GM12875 (cell line): ENCODE measurements around the gene CISH.

Source experiments
- H3K4me3 ChIP-seq: one replicate; pipeline ENCODE4 v1.5.1; 2011; ENCODE audit warnings: low read depth, low read length, control low read depth
- CTCF ChIP-seq: IDR thresholded peaks from 2 replicates; pipeline ENCODE4 v1.5.1; 2011; ENCODE audit warnings: low read depth, mild to moderate bottlenecking, control low read depth, inconsistent platforms, low read length, moderate library complexity, borderline replicate concordance; ENCODE audit not compliant: insufficient read depth

Gene CISH

GRCh38 chr3:50604628-50605588, 6.7 kb downstream of the CISH start:
- H3K4me3 ChIP-seq = no peak overlapping the region
- TF ChIP-seq CTCF = no peak

GRCh38 chr3:50604110-50604621, 7.4 kb downstream of the CISH start:
- H3K4me3 ChIP-seq = no peak overlapping the region
- no peak for TF ChIP-seq CTCF

- H3K4me3 ChIP-seq = no peak overlapping the region
- TF ChIP-seq CTCF = no peak
Measured at GRCh38 chr3:50603261-50604109, 8.1 kb downstream of the CISH start.

GRCh38 chr3:50602595-50603191, 8.9 kb downstream of the CISH start:
- no peak overlapping the region for H3K4me3 ChIP-seq
- no peak for TF ChIP-seq CTCF

GRCh38 chr3:50600841-50601591, 10.6 kb downstream of the CISH start:
- no peak overlapping the region for H3K4me3 ChIP-seq
- no peak for TF ChIP-seq CTCF

GRCh38 chr3:50600141-50600753, 11.3 kb downstream of the CISH start:
- H3K4me3 ChIP-seq = no peak overlapping the region
- no peak for TF ChIP-seq CTCF
